GM10266 (cell line): Measurements from ENCODE around the gene SCARB2.
A peak's percentile ranks its signal among the peaks of the same experiment; 100 is the strongest.

Experiments
- DNase-seq: peaks from one replicate; pipeline ENCODE4 v3.0.0; 2012; ENCODE audit errors: extremely low spot score
- TF ChIP-seq, protein P1 (sequence below): IDR thresholded peaks from 2 replicates; pipeline ENCODE4 v1.5.1; 2012; ENCODE audit warnings: mild to moderate bottlenecking, low read depth; ENCODE audit not compliant: control insufficient read depth, insufficient read depth; ENCODE audit errors: missing control alignments

The SCARB2 gene

DNA sequence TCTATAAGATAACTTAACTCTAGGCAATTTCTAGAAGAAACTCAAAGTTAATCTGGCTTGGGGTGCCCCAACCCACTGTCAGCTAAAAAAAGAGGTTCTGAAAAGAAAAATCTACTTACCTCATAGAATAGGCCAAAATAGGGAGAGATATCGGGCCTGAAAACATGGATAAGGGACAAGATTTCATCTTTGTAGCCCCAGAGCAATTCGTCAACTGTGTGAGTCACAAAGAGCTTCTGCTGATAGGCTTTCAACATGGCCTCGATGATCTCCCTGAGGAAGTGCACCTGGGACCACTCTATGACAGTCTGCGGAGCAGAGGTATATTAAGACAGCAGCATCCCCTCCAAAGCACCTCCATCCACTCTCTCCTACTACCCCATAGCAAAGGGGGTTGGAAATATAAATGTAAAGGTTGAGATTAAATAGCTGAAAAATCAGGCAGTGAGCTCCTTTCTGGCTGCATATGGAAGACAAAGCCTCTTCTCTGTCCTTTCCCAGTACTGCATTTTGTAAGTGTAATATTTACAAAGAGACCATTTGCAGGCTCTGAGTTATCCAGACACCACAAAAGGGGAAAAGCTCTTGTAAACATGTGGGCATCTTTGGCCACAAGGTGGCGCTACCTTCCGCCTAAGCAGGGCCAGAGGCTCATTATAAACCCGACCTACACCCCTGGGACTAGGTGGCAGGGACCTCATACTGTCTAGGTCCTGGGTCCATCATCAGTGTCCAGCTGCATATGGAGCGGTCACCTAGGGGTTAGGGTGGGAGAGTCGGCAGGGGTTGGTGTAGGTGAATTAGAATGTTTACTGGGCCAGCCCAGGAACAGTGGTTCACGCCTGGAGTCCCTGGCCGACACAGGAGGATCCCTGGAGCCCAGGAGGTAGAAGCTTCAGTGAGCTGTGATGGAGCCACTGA lies 34.0 kb downstream of the SCARB2 start:
- TF ChIP-seq, protein P1, sequence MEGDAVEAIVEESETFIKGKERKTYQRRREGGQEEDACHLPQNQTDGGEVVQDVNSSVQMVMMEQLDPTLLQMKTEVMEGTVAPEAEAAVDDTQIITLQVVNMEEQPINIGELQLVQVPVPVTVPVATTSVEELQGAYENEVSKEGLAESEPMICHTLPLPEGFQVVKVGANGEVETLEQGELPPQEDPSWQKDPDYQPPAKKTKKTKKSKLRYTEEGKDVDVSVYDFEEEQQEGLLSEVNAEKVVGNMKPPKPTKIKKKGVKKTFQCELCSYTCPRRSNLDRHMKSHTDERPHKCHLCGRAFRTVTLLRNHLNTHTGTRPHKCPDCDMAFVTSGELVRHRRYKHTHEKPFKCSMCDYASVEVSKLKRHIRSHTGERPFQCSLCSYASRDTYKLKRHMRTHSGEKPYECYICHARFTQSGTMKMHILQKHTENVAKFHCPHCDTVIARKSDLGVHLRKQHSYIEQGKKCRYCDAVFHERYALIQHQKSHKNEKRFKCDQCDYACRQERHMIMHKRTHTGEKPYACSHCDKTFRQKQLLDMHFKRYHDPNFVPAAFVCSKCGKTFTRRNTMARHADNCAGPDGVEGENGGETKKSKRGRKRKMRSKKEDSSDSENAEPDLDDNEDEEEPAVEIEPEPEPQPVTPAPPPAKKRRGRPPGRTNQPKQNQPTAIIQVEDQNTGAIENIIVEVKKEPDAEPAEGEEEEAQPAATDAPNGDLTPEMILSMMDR, result peak; percentile 83
- DNase-seq, result peak; percentile 73

DNA sequence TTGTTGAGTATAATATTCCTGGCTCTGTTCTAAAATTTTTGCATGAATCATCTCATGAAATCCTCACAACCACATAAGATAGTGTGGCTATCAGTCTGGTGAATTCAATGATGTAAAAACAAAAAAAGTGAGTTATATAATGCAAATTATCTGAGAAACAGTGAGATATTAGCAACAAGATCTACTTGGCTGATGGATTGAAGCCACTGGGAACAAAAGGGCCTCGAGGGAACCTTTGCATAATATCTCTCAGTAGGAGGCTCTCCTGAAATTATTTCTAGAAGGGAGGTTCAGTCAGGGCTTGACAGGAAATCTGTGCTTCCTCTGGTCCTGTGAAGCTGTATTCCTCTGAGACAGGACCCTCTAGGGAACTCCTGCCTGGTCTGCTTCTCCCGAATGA lies 35.3 kb downstream of the SCARB2 start:
- DNase-seq, result no peak
- TF ChIP-seq, protein P1, result no peak

GRCh38 chr4:76177709-76178108 lies 35.9 kb downstream of the SCARB2 start:
- DNase-seq, result no peak
- TF ChIP-seq, protein P1, result no peak

DNA sequence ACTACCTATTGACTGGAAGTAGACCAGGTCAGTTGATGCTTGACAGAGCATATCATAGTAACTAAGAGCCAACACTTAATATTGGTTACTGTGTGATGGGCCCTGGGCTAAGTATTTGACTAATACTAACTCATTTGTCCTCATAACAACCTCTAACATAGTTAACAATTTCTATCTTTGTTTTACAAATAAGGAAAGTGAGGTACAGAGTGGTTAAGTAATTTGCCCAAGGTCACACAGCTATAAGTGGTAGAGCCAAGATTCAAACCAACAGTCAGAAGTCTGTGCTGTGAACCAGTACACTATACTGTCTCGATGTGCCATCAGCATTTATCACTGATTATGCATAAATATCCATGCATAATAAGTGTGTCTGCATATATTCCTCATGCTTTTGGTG lies 38.3 kb downstream of the SCARB2 start:
- no peak for DNase-seq
- TF ChIP-seq, protein P1, result no peak

GRCh38 chr4:76174216-76174615 lies 39.4 kb downstream of the SCARB2 start:
- TF ChIP-seq, protein P1, result no peak
- no peak for DNase-seq

- DNase-seq, result no peak
- TF ChIP-seq, protein P1, result no peak
These were observed 44.9 kb downstream of the SCARB2 start for GRCh38 chr4:76168688-76169087.

GRCh38 chr4:76166480-76166879 lies 47.1 kb downstream of the SCARB2 start:
- TF ChIP-seq, protein P1, result no peak
- DNase-seq, result no peak
